OCI-LY7 (cell line): ENCODE results near the gene NAT10. TPM values are rescaled to one million over a fixed set of nuclear protein-coding genes. Genes with fewer than 3 reads are reported as not detected.

ENCODE experiments used
- BruUV-seq: library from RNA; stranded (reverse); fragments of 400-500 nt; replicated peaks from 2 replicates; lab custom pipeline; 2021; lab: Mats Ljungman, UMichigan
- CTCF ChIA-PET: fragments of 300-600 bp; sonication (Branson Sonifier 250); formaldehyde crosslinking; loops from one replicate; lab custom pipeline; 2022; ENCODE audit warnings: antibody characterized with exemption; ENCODE audit not compliant: unreplicated experiment; lab: Charles Lee
- POLR2A ChIA-PET: fragments of 300-600 bp; sonication (Branson Sonifier 250); formaldehyde crosslinking; loops from one replicate; lab custom pipeline; 2022; ENCODE audit warnings: antibody characterized with exemption; lab: Charles Lee
- DNase-seq: peaks from one replicate; pipeline ENCODE4 v3.0.0-alpha.2; 2015; ENCODE audit warnings: low spot score
- H2AFZ ChIP-seq: fragments of 200-600 bp; sonication (generic), shearing (Covaris generic); 2 replicates; pipeline ENCODE4 v1.6.1; 2014; ENCODE audit warnings: mild to moderate bottlenecking, antibody characterized with exemption, low read length, moderate library complexity
- H3K27ac ChIP-seq: fragments of 200-600 bp; sonication (generic); 2 replicates; pipeline ENCODE4 v1.5.1; 2014; ENCODE audit warnings: mixed run types, low read depth, mild to moderate bottlenecking, moderate library complexity, low read length, inconsistent platforms; ENCODE audit not compliant: poor library complexity, severe bottlenecking
- H3K36me3 ChIP-seq: fragments of 200-600 bp; sonication (generic); 2 replicates; pipeline ENCODE4 v1.6.1; 2014; ENCODE audit warnings: mild to moderate bottlenecking, antibody characterized with exemption, low read length, moderate library complexity, mixed read lengths; ENCODE audit not compliant: insufficient read depth
- H3K4me1 ChIP-seq: fragments of 200-600 bp; sonication (generic); 2 replicates; pipeline ENCODE4 v1.5.1; 2014; ENCODE audit warnings: mild to moderate bottlenecking, low read length; ENCODE audit not compliant: insufficient read depth, poor library complexity, severe bottlenecking
- H3K4me2 ChIP-seq: fragments of 200-600 bp; sonication (generic); 2 replicates; pipeline ENCODE4 v1.6.1; 2014; ENCODE audit warnings: mild to moderate bottlenecking, low read length
- H3K4me3 ChIP-seq: fragments of 200-600 bp; sonication (generic); 2 replicates; pipeline ENCODE4 v1.5.1; 2014; ENCODE audit warnings: mild to moderate bottlenecking, low read depth, low read length; ENCODE audit not compliant: poor library complexity, severe bottlenecking
- H3K79me2 ChIP-seq: fragments of 200-600 bp; sonication (generic); 2 replicates; pipeline ENCODE4 v1.6.1; 2016; ENCODE audit warnings: low read depth, mild to moderate bottlenecking, low read length, moderate library complexity, mixed read lengths; ENCODE audit not compliant: insufficient read depth
- H3K9me2 ChIP-seq: fragments of 200-600 bp; sonication (generic); 2 replicates; pipeline ENCODE4 v1.6.1; 2016; ENCODE audit warnings: mild to moderate bottlenecking, low read length, mixed read lengths; ENCODE audit not compliant: insufficient read depth
- H3K9me3 ChIP-seq: fragments of 200-600 bp; sonication (generic); 2 replicates; pipeline ENCODE4 v1.6.1; 2014; ENCODE audit warnings: mild to moderate bottlenecking, mixed run types, low read length, mixed read lengths
- H4K20me1 ChIP-seq: fragments of 200-600 bp; sonication (generic); 2 replicates; pipeline ENCODE4 v1.6.1; 2014; ENCODE audit warnings: mild to moderate bottlenecking, antibody characterized with exemption, low read length, moderate library complexity, mixed read lengths; ENCODE audit not compliant: insufficient read depth
- CTCF ChIP-seq: fragments of 200-600 bp; sonication (generic); conservative IDR thresholded peaks from 2 replicates; pipeline ENCODE4 v1.5.1; 2014; ENCODE audit warnings: mild to moderate bottlenecking, antibody characterized with exemption, low read length, moderate library complexity, mixed read lengths
- EZH2phosphoT487 ChIP-seq: fragments of 200-600 bp; sonication (generic); IDR thresholded peaks from 2 replicates; pipeline ENCODE4 v1.6.1; 2018; ENCODE audit warnings: low read depth, borderline replicate concordance, mild to moderate bottlenecking, mixed run types, antibody characterized with exemption, low read length, moderate library complexity, mixed read lengths
- intact Hi-C: fragments of 100-400 bp; cut with micrococcal nuclease; formaldehyde crosslinking; loops from one replicate; pipeline ENCODE4 v1.10.0; 2022; ENCODE audit not compliant: unreplicated experiment
- total RNA-seq, 2 experiments: library from RNA; depleted of rRNA in 1 of 2; stranded (reverse); fragments of >200 nt in 1 of 2; shearing (Covaris generic) in 1 of 2; gene quantifications; 2 replicates each; pipeline ENCODE4 v1.2.3, GENCODE V29; 2014 to 2022

Gene NAT10
- total RNA-seq, 2 experiments from 2014 or later: 64.9 to 120 TPM

- no TSS peak for BruUV-seq
These were observed 21.8 kb downstream of the NAT10 start for GRCh38 chr11:34126959-34127848.

GRCh38 chr11:34128824-34129223 is 23.4 kb downstream of the NAT10 start:
- Histone ChIP-seq H3K4me3 (no peak overlapping the region), H3K9me3 (no peaks in the 10 kb centered on the region), H3K27ac (no peak overlapping the region), H3K79me2 (no peaks in the 10 kb centered on the region), H2AFZ (no peak overlapping the region), H3K4me2 (no peak overlapping the region), H3K4me1 (no peaks in the 10 kb centered on the region), H3K9me2 (no peaks in the 10 kb centered on the region), H4K20me1 (no peaks in the 10 kb centered on the region; the same call in 1 of the 2 replicates), H3K36me3 (peaks cover 96% of the 10 kb centered on the region)
- no TSS peak for BruUV-seq
- DNase-seq: no peak
- TF ChIP-seq EZH2phosphoT487: no peak
- no peak for TF ChIP-seq CTCF
- CTCF ChIA-PET: no interaction called here
- POLR2A ChIA-PET: no interaction called here
- intact Hi-C loops: no loop called here

More at GRCh38 chr11:34126959-34127848, 21.8 kb downstream of the NAT10 start:
- Histone ChIP-seq H2AFZ (no peak overlapping the region), H3K36me3 (peaks cover 96% of the 10 kb centered on the region), H3K9me3 (no peaks in the 10 kb centered on the region), H3K4me3 (no peak overlapping the region), H3K9me2 (no peaks in the 10 kb centered on the region), H3K4me2 (no peak overlapping the region), H3K4me1 (no peaks in the 10 kb centered on the region), H4K20me1 (no peaks in the 10 kb centered on the region; the same call in 1 of the 2 replicates), H3K79me2 (no peaks in the 10 kb centered on the region), H3K27ac (no peak overlapping the region)
- no peak for DNase-seq
- TF ChIP-seq CTCF: no peak
- no peak for TF ChIP-seq EZH2phosphoT487
- intact Hi-C loops: no loop called here
- ChIA-PET POLR2A (interaction anchor here (0.7 to 1.4 kb wide), 3 partner anchors 12 to 39 kb away, joined by 3 to 4 read pairs (median 3); no protein-coding TSS in a partner anchor), CTCF (no interaction called here)
